Measurements from ENCODE around the gene ZNF566. TPM values are rescaled to one million over a fixed set of nuclear protein-coding genes. Genes with fewer than 3 reads are reported as not detected.
"Not testable (repeated sequence)": the region's sequence is repeated elsewhere in the genome, so short reads cannot be mapped to it uniquely, and the experiment has no call there.

Gene ZNF566
- polyA plus RNA-seq (2013, experiment 1 of 2; ENCODE audit: insufficient read length), result 5.2 TPM
- 4.5 TPM for polyA plus RNA-seq (2013, experiment 2 of 2; ENCODE audit: insufficient read length)

- peak; percentile 97 for DNase-seq
Observed at GRCh38 chr19:36489118-36489919, at the start of gene ZNF566. TSS of gene ZNF566 (minus strand) at chr19:36489561. CDS start at chr19:36476557, 13,004 bp downstream.

- no peak for DNase-seq
Observed at GRCh38 chr19:36528921-36529518, 39.7 kb upstream of the ZNF566 start.

DNA sequence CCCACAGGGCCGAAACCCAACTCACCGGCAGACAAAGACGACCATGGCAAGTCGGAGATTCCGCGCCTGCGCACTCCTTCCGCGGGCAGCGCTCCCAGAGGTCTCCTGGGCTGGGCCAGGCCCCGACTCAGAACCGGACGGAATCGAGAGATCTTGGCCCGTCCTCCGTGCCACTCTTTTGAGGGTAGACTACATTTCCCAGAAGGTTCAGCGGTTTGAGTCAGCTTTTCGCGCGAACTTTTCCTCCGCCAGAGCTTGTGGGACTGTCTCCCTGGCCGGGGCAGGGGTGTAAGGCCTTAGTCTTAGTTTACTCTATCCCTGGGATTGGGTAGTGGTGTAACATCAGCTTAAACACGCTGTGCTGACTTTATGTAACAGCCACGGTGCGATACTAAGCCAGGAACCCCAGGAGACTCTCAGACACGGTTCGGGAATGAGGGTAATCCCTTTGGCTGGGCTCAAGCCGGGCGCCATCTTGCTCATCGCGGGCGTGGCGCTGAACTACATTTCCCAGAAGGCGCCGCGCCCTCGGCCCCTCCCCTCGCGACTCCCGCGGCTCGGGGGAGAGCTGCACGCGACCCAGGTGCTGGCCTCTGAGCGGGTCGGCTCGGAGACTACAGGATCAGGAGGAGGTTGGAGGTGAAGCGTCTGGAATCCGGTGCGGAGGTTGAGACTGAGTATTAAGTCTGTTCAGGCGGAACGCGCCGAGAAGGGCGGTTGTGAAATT is 39.0 kb upstream of the ZNF566 start, which contains the start of gene ZNF260:
TSS of gene ZNF260 (minus strand) at position 78 of the 727 bp plus-strand sequence. CDS start 13,033 bp downstream, outside the sequence.
- peak; percentile 97 for DNase-seq

DNA sequence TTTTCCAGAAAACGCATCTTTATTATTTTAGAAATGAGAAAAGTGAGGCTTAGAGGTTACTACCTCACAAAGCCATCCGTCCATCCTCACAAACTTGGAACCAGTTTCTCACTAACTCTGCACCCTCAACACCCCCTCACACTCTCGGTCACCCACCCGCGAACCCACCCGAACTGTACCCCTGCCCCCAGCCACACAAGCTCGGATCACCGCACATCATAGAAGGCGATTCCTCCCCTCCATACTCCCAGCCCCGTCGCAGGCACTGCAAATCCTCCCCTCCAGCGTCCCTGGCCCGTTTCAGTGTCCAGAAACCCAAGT is 38.5 kb upstream of the ZNF566 start:
- no peak for DNase-seq

DNA sequence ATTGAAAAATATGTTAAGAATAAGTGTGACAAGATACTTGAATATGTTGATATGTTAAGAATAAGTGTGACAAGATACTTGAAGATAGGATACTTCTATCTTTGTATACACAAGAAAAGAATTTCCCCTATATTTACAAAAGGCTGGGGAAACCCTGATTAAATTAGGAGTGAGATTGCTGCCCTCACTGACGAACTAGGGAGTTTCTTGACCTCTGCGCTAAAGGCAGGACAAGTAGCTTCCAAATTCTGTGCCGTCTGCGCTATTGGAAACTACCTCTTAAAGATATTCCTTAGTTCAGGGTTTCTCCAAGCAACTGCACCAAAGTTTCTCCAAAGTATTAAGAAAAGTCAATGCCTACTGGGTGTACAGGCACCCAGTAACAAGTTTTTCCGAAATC is 38.0 kb upstream of the ZNF566 start:
- DNase-seq, result no peak

DNA sequence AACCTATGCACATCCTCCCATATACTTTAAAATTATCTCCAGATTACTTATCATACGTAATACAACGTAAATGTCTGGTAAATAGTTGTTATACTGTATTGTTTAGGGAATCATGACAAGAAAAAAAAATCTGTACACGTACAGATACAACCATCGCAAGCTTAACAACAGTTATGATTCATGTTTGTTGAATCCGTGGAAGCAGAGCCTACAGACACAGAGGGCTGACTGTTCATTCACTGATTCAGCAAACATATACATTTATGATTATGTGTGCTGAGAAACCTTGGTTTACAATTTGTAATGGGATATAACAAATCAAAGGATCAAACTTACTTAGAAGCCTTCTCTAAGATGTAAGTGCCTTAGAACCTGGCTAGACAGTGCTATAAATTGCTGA is 37.2 kb upstream of the ZNF566 start:
- no peak for DNase-seq

- DNase-seq, result no peak
Observed at GRCh38 chr19:36524617-36525016, 35.3 kb upstream of the ZNF566 start.

GRCh38 chr19:36514012-36514612 is 24.8 kb upstream of the ZNF566 start:
- DNase-seq, result no peak

GRCh38 chr19:36508325-36508724 is 19.0 kb upstream of the ZNF566 start:
- DNase-seq, result no peak

- DNase-seq, result no peak
Observed at GRCh38 chr19:36501973-36502372, 12.6 kb upstream of the ZNF566 start.

DNA sequence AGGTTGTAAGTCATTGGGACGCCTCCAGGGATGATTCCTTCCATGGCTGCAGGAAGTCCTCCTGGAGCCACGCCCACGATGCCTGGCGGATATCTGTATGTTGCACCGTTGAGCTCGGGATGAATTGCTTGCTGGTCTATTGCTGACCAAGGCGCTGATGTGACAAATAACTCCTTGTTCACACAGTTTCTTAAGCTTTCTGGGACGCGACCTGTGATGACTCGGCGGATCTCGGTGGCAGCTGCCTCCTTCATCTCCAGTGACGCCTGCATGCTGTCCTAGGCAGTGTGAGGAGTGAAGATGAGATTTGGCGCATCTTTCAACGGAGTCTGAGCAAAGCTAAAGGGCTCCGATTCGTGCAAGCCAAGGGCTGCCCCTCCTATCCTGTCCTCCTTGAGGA is 7.6 kb upstream of the ZNF566 start:
- no peak for DNase-seq

- DNase-seq, result not testable (repeated sequence)
Observed at GRCh38 chr19:36492689-36493453, 3.5 kb upstream of the ZNF566 start.

DNA sequence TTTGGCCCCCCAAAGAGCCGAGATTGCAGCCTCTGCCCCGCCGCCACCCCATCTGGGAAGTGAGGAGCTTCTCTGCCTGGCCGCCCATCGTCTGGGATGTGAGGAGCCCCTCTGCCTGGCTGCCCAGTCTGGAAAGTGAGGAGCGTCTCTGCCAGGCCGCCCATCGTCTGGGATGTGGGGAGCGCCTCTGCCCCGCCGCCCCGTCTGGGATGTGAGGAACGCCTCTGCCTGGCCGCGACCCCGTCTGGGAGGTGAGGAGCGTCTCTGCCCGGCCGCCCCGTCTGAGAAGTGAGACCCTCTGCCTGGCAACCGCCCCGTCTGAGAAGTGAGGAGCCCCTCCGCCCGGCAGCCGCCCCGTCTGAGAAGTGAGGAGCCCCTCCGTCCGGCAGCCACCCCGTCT is 1.5 kb upstream of the ZNF566 start:
- not testable (repeated sequence) for DNase-seq

- DNase-seq, result peak; percentile 94
Observed at GRCh38 chr19:36489920-36490415, 607 bp upstream of the ZNF566 start.

GRCh38 chr19:36488846-36489117 is 579 bp downstream of the ZNF566 start:
- no peak for DNase-seq

DNA sequence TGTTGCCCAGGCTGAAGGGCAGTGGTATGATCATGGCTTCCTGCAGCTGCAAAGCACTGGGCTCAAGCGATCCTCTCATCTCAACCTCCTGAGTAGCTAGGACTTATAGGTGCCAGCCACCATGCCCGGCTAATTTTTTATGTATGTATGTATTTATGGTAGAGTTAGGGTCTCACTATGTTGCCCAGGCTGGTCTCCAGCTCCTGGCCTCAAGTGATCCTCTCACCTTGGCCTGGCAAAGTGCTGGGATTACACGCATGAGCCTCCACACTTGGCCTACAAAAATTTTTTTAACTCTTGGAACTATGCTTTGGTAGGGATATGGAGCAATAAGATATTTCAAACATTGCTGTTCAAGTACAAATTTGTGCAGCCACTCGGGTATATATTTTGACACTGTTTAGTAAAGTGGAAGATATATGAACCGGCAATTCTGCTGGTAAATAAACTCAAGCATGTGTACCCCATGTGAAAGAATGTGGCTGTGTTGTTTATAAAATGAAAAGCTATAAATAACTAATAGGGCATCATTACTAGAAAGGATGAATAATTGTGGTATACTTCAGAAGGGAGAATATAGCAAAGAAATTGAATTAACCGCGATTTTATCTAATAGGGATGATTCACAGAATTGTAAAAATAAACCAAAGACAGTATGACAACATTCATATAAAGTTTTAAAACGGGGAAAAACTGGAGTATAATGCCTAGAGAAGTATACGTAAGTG is 1.1 kb downstream of the ZNF566 start:
- no peak for DNase-seq

DNA sequence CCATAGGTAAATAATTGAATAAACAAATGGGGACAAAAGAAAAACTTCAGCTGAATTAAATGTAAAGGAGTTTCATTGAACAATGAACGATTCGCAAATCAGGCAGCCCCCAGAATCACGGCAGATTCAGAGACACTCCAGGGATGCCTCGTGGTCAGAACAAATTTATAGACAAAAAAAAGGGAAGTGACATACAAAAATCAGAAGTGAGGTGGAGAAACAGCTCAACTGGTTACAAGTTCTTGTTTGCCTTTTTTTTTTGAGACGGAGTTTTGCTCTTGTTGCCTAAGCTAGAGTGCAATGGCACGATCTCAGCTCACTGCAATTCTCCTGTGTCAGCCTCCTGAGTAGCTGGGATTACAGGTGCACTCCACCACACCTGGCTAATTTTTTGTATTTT is 5.7 kb downstream of the ZNF566 start:
- no peak for DNase-seq

DNA sequence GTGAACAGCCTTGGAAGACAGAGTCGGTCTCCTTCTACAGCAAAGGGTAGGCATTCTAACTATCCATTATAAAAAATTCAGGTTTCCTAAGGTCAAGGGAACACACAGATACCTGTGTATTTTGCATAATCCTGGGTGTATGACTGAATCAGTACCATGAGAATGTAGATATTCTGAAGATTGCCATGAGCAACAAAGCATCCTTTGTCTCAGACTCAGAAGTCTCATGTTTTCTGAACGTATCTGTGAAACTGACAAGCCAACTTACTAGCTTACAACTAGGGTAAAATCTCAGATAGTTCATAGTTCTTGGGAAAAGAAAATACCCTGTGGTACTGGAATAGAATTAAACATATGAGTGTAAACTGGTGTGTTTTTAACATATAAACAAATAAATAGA is 6.5 kb downstream of the ZNF566 start:
- no peak for DNase-seq

GRCh38 chr19:36460046-36460445 is 29.3 kb downstream of the ZNF566 start:
- DNase-seq, result no peak

- DNase-seq, result no peak
Observed at GRCh38 chr19:36456831-36457230, 32.5 kb downstream of the ZNF566 start.

GRCh38 chr19:36449059-36449670 is 40.2 kb downstream of the ZNF566 start:
- DNase-seq, result no peak
